Measurements from ENCODE around the gene HMCN2. TPM values are rescaled to one million over a fixed set of nuclear protein-coding genes. Genes with fewer than 3 reads are reported as not detected.

HMCN2 gene
- total RNA-seq, 1 experiment from 2014 or later: 8.6 TPM

GRCh38 chr9:130393681-130394071 is 128.1 kb downstream of the HMCN2 start:
- Histone ChIP-seq H3K79me2 (ENCODE audit: insufficient read depth, low read length) (no peaks in the 10 kb centered on the region), H2AFZ (ENCODE audit: low read length) (no peak overlapping the region), H3T11ph (ENCODE audit: low read length) (no peak overlapping the region), H2AK5ac (ENCODE audit: insufficient read length, low read length) (no peak overlapping the region), H3K14ac (ENCODE audit: insufficient read depth, low read length) (no peak overlapping the region), H3K18ac (ENCODE audit: insufficient read length, low read depth, low read length) (no peak overlapping the region), H3K27ac (ENCODE audit: insufficient read length, low read depth, low read length) (no peak overlapping the region), H3K4me2 (ENCODE audit: insufficient read depth, insufficient read length, low read length) (no peak overlapping the region), H3K9ac (ENCODE audit: extremely low read depth, insufficient read length, low read length) (no peak overlapping the region), H3K23me2 (ENCODE audit: insufficient read length, low read depth, low read length, poor library complexity, severe bottlenecking) (no peaks in the 10 kb centered on the region), H3K23ac (ENCODE audit: insufficient read length, low read depth, low read length) (no peak overlapping the region), H3K27me3 (ENCODE audit: insufficient read depth, low read length) (no peaks in the 10 kb centered on the region), H3K4me1 (ENCODE audit: insufficient read depth, low read length) (no peaks in the 10 kb centered on the region), H2BK120ac (ENCODE audit: low read depth, low read length, poor library complexity, severe bottlenecking) (no peak overlapping the region), H2BK12ac (ENCODE audit: insufficient read length, low read depth, low read length) (no peak overlapping the region), H4K91ac (ENCODE audit: insufficient read length, low read depth, low read length) (no peak overlapping the region), H2BK5ac (ENCODE audit: insufficient read length, low read length) (no peak overlapping the region), H3K9me3 (ENCODE audit: control insufficient read depth, low read depth, low read length) (no peaks in the 10 kb centered on the region), H4K8ac (replicated peaks; ENCODE audit: insufficient read length, low read depth, low read length) (no peak overlapping the region), H3K4ac (ENCODE audit: low read depth, low read length) (no peak overlapping the region), H3K56ac (ENCODE audit: insufficient read length, low read depth, low read length) (no peak overlapping the region), H4K5ac (ENCODE audit: insufficient read length, low read depth, low read length) (no peak overlapping the region), H4K20me1 (ENCODE audit: control insufficient read depth, insufficient read depth, insufficient read length) (no peaks in the 10 kb centered on the region), H3K79me1 (ENCODE audit: insufficient read depth, low read depth, low read length, poor library complexity, severe bottlenecking) (no peaks in the 10 kb centered on the region), H2BK15ac (ENCODE audit: low read depth, low read length) (no peak overlapping the region), H2BK20ac (ENCODE audit: low read depth, low read length, poor library complexity, severe bottlenecking) (no peak overlapping the region)
- no peaks in the 10 kb centered on the region; a peak in 1 of 5 replicates for H3K9me3 Mint-ChIP-seq
- DNase-seq: no peak
- TF ChIP-seq CTCF (conservative IDR thresholded peaks at IDR 0.05): no peak
- H3K4me1 Mint-ChIP-seq: peaks cover 12 to 23% of the 10 kb centered on the region in 2 experiments; a peak in 3 of 4 replicates
- no CpG with 5 or more reads among the region's 16 CpGs for WGBS (ENCODE audit: extremely low coverage, insufficient read length, low lambda C conversion rate)
- H3K27ac Mint-ChIP-seq: no peak overlapping the region; a peak in 1 of 7 replicates
- no peak overlapping the region for H3K4me3 Mint-ChIP-seq
- H3K27me3 Mint-ChIP-seq (ENCODE audit: low read depth): peaks cover 1% of the 10 kb centered on the region; the same call in 1 of the 2 replicates
- peaks cover 4 to 35% (median 11%) of the 10 kb centered on the region in 3 experiments for H3K36me3 Mint-ChIP-seq (ENCODE audit: insufficient read depth in 1 of 3, low read depth in 3 of 3)

Measured in H9 (cell line).